ENCODE measurements around the gene MYO10.

GRCh38 chr5:16914108-16914435 lies 22.0 kb downstream of the MYO10 start:
- no peak for TF ChIP-seq SP1 (IDR thresholded peaks at IDR 0.05)
- no peak for TF ChIP-seq FOXK2 (IDR thresholded peaks at IDR 0.05)
- no peak for TF ChIP-seq NFRKB (IDR thresholded peaks at IDR 0.05)
- no peak for TF ChIP-seq HDGF (IDR thresholded peaks at IDR 0.05; ENCODE audit: borderline replicate concordance)
- TF ChIP-seq LEF1 (IDR thresholded peaks at IDR 0.05; ENCODE audit: borderline replicate concordance): no peak
- no peak for TF ChIP-seq PKNOX1 (IDR thresholded peaks at IDR 0.05)
